Adrenal gland (tissue), 12 donors: ENCODE results near the gene CHST10. TPM values are rescaled to one million over a fixed set of nuclear protein-coding genes. Genes with fewer than 3 reads are reported as not detected.
A peak's percentile ranks its signal among the peaks of the same experiment; 100 is the strongest.

Experiments
- DNase-seq, 7 donors: peaks; one replicate each; pipeline ENCODE4 v3.0.0-alpha.2; 2019 to 2020
- H3K27ac ChIP-seq, 5 donors: fragments of 200-600 bp; sonication (generic) in 4 of 5; 1 replicate in 3 of 5; 2 replicates in 2 of 5; pipeline versions ENCODE4 v1.5.1 to v1.8.0; 2016 to 2020; ENCODE audit warnings: mild to moderate bottlenecking in 1 of 5
- H3K27me3 ChIP-seq: fragments of 200-600 bp; 2 replicates; pipeline ENCODE4 v1.8.0; 2021
- H3K36me3 ChIP-seq, 2 donors: fragments of 200-600 bp; replicated peaks in 1 of 2; 1 replicate in 1 of 2; 2 replicates in 1 of 2; pipeline versions ENCODE4 v1.5.1 to v1.8.0; 2018 to 2022
- H3K4me1 ChIP-seq, 2 donors: fragments of 200-600 bp; replicated peaks in 1 of 2; 1 replicate in 1 of 2; 2 replicates in 1 of 2; pipeline versions ENCODE4 v1.5.1 to v1.8.0; 2018 to 2021
- H3K4me3 ChIP-seq, 4 donors: fragments of 200-600 bp; sonication (generic) in 3 of 4; one replicate each; pipeline ENCODE4 v1.5.1; 2016 to 2018
- H3K9me3 ChIP-seq, 3 donors: fragments of 200-600 bp; sonication (generic) in 1 of 3; replicated peaks in 1 of 3; 1 replicate in 2 of 3; 2 replicates in 1 of 3; pipeline versions ENCODE4 v1.5.1 to v1.8.0; 2016 to 2021
- POLR2A ChIP-seq, 2 donors: fragments of 450-650 bp; IDR thresholded peaks; one replicate each; pipeline ENCODE4 v1.6.1; 2017; ENCODE audit warnings: antibody characterized with exemption in 2 of 2, mild to moderate bottlenecking in 2 of 2, moderate library complexity in 1 of 2
- WGBS, 4 donors: extraction: QIAGEN DNeasy Blood & Tissue Kit in 2 of 4; methylation state at CpG; one replicate each; pipeline versions ENCODE4 v1.1.5 to v1.1.7; 2013 to 2017; 5-methylcytosine and 5-hydroxymethylcytosine counted together
- intact Hi-C, 2 donors: fragments of 100-400 bp; cut with DNase I; formaldehyde crosslinking; loops; one replicate each; pipeline versions ENCODE4 v1.14.1 to v1.15.0; 2022 to 2023
- polyA plus RNA-seq, 3 donors: library from polyadenylated mRNA; stranded (reverse); fragments of 200-250 nt in 2 of 3; fragments of 350-450 nt in 1 of 3; fragmentation: Illumina TruSeq in 1 of 3; extraction: RNeasy Lipid Tissue Mini Kit (QIAGEN cat#74804) in 1 of 3; gene quantifications; one replicate each; pipeline ENCODE4 v1.2.3, GENCODE V29; 2013 to 2014
- total RNA-seq, 9 donors: library from RNA; depleted of rRNA in 4 of 9; stranded (reverse); fragments of >200 nt in 4 of 9; fragments of 120-200 nt in 1 of 9; fragmentation: NEBNext Ultra II Directional in 1 of 9; extraction: Animal tissue kit (Norgen Biotek cat#: 25700) in 1 of 9; gene quantifications; one replicate each; pipeline versions ENCODE4 v1.1.0 to v1.2.4, GENCODE V29; 2013 to 2023
- TF ChIP-seq, protein P1 (sequence below), 6 experiments: fragments of 450-650 bp in 4 of 6; fragments of 200-600 bp in 2 of 6; sonication (generic) in 1 of 6; IDR thresholded peaks; 1 replicate in 5 of 6; 2 replicates in 1 of 6; pipeline versions ENCODE4 v1.5.1 to v1.8.0; 2016 to 2021; ENCODE audit warnings: antibody characterized with exemption in 6 of 6, mild to moderate bottlenecking in 2 of 6, moderate library complexity in 1 of 6
- donor health status: healthy with polysubstance abuse.
- donor health status: Bipolar disorder and iron deficiency.
- donor health status: DM: yes; HTN: yes; CAD: no.
- donor health status: DM: no; HTN: no; CAD: no.
- donor health status: DM: no; HTN: no; CAD: no.
- donor health status: DM: yes; HTN: yes; CAD: no.

The CHST10 gene
- total and polyA plus RNA-seq, 12 donors, result 5.6 to 18.4 (median 10.0) TPM

DNA sequence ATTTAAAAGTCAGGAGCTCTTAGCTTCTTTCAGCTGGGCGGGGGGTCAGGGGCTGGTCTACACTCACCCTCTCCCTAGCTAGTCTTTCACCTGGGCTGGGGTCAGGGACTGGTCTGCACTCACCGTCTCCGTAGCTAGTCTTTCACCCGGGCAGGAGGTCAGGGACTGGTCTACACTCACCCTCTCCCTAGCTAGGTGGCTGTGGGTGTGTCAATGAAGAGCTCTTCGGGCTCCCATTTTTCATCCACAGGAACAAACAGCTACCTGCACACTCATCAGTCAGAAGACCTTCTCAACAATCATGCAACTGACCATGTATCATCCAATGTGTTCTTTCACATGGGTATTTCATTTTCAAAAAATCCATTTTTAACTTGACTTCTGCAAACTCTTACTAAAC is 8.0 kb downstream of the CHST10 start:
- H3K9me3 ChIP-seq, result no peaks in the 10 kb centered on the region
- no peak for TF ChIP-seq POLR2A (IDR thresholded peaks at IDR 0.05)
- TF ChIP-seq, protein P1, sequence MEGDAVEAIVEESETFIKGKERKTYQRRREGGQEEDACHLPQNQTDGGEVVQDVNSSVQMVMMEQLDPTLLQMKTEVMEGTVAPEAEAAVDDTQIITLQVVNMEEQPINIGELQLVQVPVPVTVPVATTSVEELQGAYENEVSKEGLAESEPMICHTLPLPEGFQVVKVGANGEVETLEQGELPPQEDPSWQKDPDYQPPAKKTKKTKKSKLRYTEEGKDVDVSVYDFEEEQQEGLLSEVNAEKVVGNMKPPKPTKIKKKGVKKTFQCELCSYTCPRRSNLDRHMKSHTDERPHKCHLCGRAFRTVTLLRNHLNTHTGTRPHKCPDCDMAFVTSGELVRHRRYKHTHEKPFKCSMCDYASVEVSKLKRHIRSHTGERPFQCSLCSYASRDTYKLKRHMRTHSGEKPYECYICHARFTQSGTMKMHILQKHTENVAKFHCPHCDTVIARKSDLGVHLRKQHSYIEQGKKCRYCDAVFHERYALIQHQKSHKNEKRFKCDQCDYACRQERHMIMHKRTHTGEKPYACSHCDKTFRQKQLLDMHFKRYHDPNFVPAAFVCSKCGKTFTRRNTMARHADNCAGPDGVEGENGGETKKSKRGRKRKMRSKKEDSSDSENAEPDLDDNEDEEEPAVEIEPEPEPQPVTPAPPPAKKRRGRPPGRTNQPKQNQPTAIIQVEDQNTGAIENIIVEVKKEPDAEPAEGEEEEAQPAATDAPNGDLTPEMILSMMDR (IDR thresholded peaks at IDR 0.05), result no peak
- no peak overlapping the region for H3K27ac ChIP-seq
- H3K4me3 ChIP-seq, result no peak overlapping the region
- DNase-seq, result peak in 1 of 7 donors; percentile 37
- intact Hi-C loops, result no loop called here
- no peaks in the 10 kb centered on the region for H3K4me1 ChIP-seq
- peaks cover 0 to 13% of the 10 kb centered on the region in 2 donors for H3K36me3 ChIP-seq
- 86 to 96% (median 95%) methylated on average over 5 of the region's 5 CpGs for WGBS, 4 donors
- no peaks in the 10 kb centered on the region for H3K27me3 ChIP-seq

DNA sequence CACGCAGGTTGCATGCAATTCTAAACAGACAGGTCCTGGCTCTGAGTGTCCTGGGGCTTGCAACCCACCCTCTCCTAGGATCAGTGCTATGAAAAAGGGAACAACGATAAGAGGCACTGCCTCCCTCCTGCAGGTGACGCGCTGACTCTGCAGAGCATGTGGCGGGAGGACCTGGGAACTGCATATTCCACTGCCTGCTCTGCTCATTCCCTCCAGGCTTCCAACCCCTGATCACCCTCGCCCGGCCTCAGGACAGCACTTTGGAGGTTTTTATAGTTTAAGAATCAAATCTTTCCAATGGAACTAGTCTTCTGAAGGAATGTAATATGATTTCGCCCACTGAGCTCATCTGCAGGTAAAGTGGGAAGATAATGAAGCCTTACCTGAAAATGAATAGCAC is 8.5 kb downstream of the CHST10 start:
- Histone ChIP-seq H3K27me3 (no peaks in the 10 kb centered on the region), H3K27ac (no peak overlapping the region), H3K4me1 (no peaks in the 10 kb centered on the region), H3K36me3 (peaks cover 0 to 13% of the 10 kb centered on the region in 2 donors), H3K4me3 (no peak overlapping the region), H3K9me3 (no peaks in the 10 kb centered on the region)
- TF ChIP-seq, protein P1 (IDR thresholded peaks at IDR 0.05), result no peak
- no peak for TF ChIP-seq POLR2A (IDR thresholded peaks at IDR 0.05)
- intact Hi-C loops, result no loop called here
- WGBS, 4 donors, result 88 to 97% (median 94%) methylated on average over 7 to 8 of the region's 8 CpGs
- peak in 1 of 7 donors; percentile 39 for DNase-seq

DNA sequence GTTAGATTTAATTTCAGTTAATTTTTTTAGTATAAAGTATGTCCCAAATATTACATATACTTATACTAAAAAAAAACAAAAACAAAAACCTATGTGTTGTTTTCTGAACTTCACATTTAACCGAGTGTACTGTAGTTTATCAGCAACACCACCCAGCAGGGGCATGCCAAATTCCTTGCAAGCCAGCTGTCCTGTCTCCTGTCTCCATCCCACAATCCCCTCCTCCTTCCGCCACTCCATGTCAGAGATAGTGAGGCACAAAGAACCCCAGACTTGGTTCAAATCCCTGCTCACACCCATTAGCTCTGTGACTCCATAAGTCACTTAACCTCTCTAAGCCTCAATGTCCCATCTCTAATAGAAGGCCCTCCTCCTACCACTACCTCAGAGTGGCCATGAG is 9.4 kb downstream of the CHST10 start:
- Histone ChIP-seq H3K36me3 (peaks cover 0 to 13% of the 10 kb centered on the region in 2 donors), H3K27me3 (no peaks in the 10 kb centered on the region), H3K9me3 (no peaks in the 10 kb centered on the region), H3K4me1 (no peaks in the 10 kb centered on the region), H3K4me3 (no peak overlapping the region), H3K27ac (no peak overlapping the region)
- TF ChIP-seq, protein P1 (IDR thresholded peaks at IDR 0.05), result no peak
- no peak for TF ChIP-seq POLR2A (IDR thresholded peaks at IDR 0.05)
- DNase-seq, result peak in 1 of 7 donors; percentile 17
- WGBS, 4 donors, result 88 to 96% (median 93%) methylated on average over 2 of the region's 2 CpGs
- intact Hi-C loops, result no loop called here

DNA sequence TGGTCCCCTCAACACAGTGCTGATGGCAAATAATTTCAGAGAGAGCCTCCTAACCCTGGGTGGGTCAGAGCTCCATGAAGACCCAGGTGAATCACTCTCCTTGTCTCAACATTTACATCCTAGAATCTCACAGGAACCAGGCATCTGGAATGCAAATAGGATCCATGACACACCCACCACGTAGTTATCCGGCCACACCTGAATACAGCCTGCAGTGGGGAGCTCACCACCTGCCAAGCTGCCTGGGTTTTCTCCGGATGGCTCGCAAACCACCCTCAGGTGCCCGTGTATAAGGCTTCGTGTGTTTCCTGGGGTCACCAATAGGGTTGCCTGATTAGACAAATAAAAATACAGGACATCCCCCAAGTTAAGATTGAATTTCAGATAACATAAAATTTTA is 9.9 kb downstream of the CHST10 start:
- Histone ChIP-seq H3K4me3 (no peak overlapping the region), H3K9me3 (no peaks in the 10 kb centered on the region), H3K4me1 (no peaks in the 10 kb centered on the region), H3K36me3 (peaks cover 0 to 13% of the 10 kb centered on the region in 2 donors), H3K27ac (no peak overlapping the region), H3K27me3 (no peaks in the 10 kb centered on the region)
- peak in 1 of 7 donors; percentile 20 for DNase-seq
- TF ChIP-seq POLR2A (IDR thresholded peaks at IDR 0.05), result no peak
- TF ChIP-seq, protein P1 (IDR thresholded peaks at IDR 0.05), result no peak
- WGBS, 4 donors, result 85 to 99% (median 95%) methylated on average over 5 to 6 of the region's 6 CpGs
- intact Hi-C loops, result no loop called here
